Fibroblast of villous mesenchyme (primary cell): ENCODE measurements around the gene PCBP3. TPM values are rescaled to one million over a fixed set of nuclear protein-coding genes. Genes with fewer than 3 reads are reported as not detected.
"Not testable (repeated sequence)": the region's sequence is repeated elsewhere in the genome, so short reads cannot be mapped to it uniquely, and the experiment has no call there.

ENCODE experiments used
- DNase-seq: peaks from one replicate; pipeline ENCODE4 v3.0.0-alpha.2; 2010; ENCODE audit warnings: low read depth
- H3K4me3 ChIP-seq: 2 replicates; pipeline ENCODE4 v1.5.1; 2011; ENCODE audit warnings: low read depth, mild to moderate bottlenecking, low read length
- total RNA-seq: library from RNA; depleted of rRNA; stranded (reverse); fragments of >200 nt; gene quantifications from 2 replicates; pipeline ENCODE4 v1.2.3, GENCODE V29; 2012
- TF ChIP-seq, protein P1 (sequence below): IDR thresholded peaks from 2 replicates; pipeline ENCODE4 v1.5.1; 2012; ENCODE audit warnings: low read depth, mild to moderate bottlenecking, low read length; ENCODE audit not compliant: insufficient read depth

PCBP3 gene
- total RNA-seq, 1 donor: 1.3 TPM

GRCh38 chr21:45830720-45831366 lies 187.3 kb downstream of the PCBP3 start:
- H3K4me3 ChIP-seq: no peak overlapping the region
- DNase-seq: no peak
- TF ChIP-seq, protein P1, sequence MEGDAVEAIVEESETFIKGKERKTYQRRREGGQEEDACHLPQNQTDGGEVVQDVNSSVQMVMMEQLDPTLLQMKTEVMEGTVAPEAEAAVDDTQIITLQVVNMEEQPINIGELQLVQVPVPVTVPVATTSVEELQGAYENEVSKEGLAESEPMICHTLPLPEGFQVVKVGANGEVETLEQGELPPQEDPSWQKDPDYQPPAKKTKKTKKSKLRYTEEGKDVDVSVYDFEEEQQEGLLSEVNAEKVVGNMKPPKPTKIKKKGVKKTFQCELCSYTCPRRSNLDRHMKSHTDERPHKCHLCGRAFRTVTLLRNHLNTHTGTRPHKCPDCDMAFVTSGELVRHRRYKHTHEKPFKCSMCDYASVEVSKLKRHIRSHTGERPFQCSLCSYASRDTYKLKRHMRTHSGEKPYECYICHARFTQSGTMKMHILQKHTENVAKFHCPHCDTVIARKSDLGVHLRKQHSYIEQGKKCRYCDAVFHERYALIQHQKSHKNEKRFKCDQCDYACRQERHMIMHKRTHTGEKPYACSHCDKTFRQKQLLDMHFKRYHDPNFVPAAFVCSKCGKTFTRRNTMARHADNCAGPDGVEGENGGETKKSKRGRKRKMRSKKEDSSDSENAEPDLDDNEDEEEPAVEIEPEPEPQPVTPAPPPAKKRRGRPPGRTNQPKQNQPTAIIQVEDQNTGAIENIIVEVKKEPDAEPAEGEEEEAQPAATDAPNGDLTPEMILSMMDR: no peak

GRCh38 chr21:45831991-45832740 lies 188.6 kb downstream of the PCBP3 start:
- no peak overlapping the region for H3K4me3 ChIP-seq
- DNase-seq: peak; percentile 50
- TF ChIP-seq, protein P1: no peak

GRCh38 chr21:45832741-45833235 lies 189.3 kb downstream of the PCBP3 start:
- not testable (repeated sequence) for DNase-seq, H3K4me3 ChIP-seq

GRCh38 chr21:45833414-45833813 lies 189.9 kb downstream of the PCBP3 start:
- no peak for DNase-seq
- no peak overlapping the region for H3K4me3 ChIP-seq
- TF ChIP-seq, protein P1: no peak

DNA sequence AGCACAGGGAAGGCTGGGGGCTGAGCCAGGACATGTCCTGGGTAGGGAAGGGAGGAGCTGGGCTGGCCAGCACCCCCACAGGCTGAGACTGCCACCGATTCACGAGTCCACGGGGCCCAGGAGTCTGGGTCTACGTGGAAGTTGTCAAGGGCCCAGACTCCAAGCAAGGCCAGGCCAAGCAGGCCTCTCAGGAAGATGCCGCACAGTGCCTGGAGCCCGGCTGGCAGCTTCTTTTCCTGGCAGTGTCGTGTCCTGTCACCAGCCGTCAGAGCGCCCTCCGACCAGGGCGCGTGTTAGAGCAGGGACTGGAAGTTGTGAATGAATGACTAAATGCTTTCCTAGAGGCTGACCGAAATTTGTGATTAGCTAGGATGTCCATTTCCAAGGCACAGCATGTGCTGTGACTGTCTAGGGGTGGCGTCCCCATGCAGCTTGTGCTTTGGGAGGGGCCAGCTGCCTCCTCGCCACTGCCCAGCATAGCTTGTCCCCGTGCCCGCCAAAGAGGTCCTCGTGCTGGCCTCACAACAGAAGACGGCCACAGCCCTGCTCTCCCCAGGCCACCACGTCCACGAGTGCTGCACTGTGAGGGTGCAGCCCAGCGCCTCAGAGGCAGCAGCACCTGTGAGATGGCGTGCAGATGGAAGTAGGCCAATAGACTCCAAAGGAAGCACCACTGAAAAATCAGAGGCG lies 190.6 kb downstream of the PCBP3 start:
- H3K4me3 ChIP-seq: no peak overlapping the region
- no peak for DNase-seq
- TF ChIP-seq, protein P1: no peak

GRCh38 chr21:45834821-45835293 lies 191.3 kb downstream of the PCBP3 start:
- H3K4me3 ChIP-seq: no peak overlapping the region
- TF ChIP-seq, protein P1: no peak
- DNase-seq: no peak
